Mononuclear cell (primary cell): ENCODE results near the gene PREP. TPM values are rescaled to one million over a fixed set of nuclear protein-coding genes. Genes with fewer than 3 reads are reported as not detected.
"Not testable (repeated sequence)": the region's sequence is repeated elsewhere in the genome, so short reads cannot be mapped to it uniquely, and the experiment has no call there.

Experiments
- H3K27me3 ChIP-seq: 2 replicates; pipeline ENCODE4 v1.6.0; 2011; ENCODE audit warnings: low read length, control low read depth; ENCODE audit not compliant: insufficient read depth
- H3K4me1 ChIP-seq: 2 replicates; pipeline ENCODE4 v1.5.1; 2011; ENCODE audit warnings: mild to moderate bottlenecking, low read length, control low read depth; ENCODE audit not compliant: insufficient read depth
- H3K4me3 ChIP-seq: 2 replicates; pipeline ENCODE4 v1.5.1; 2011; ENCODE audit warnings: mild to moderate bottlenecking, low read length, moderate library complexity
- H3K9me3 ChIP-seq: 2 replicates; pipeline ENCODE4 v1.5.1; 2011; ENCODE audit warnings: low read depth, mild to moderate bottlenecking, control low read depth, low read length
- total RNA-seq: library from RNA; depleted of rRNA; stranded (reverse); fragments of >200 nt; gene quantifications from one replicate; pipeline ENCODE4 v1.2.3, GENCODE V29; 2012

The PREP gene
- total RNA-seq, 1 donor: 13.5 TPM

DNA sequence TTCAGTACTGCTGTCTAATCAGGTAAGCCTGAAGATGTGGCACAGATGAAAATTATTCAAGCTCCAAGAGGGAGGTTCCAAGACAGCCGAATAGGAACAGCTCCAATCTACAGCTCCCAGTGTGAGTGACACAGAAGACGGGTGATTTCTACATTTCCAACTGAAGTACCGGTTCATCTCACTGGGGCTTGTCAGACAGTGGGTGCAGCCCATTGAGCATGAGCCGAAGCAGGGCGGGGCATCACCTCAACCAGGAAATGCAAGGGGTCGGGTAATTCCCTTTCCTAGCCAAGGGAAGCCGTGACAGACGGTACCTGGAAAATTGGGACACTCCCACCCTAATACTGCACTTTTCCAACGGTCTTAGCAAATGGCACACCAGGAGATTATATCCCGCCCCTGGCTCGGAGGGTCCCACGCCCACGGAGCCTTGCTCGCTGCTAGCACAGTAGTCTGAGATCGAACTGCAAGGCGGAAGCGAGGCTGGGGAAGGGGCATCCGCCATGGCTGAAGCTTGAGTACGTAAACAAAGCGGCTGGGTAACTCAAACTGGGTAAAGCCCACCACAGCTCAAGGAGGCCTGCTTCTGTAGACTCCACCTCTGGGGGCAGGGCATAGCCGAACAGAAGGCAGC lies 64.4 kb downstream of the PREP start:
- not testable (repeated sequence) for H3K27me3 ChIP-seq, H3K4me1 ChIP-seq, H3K4me3 ChIP-seq, H3K9me3 ChIP-seq

DNA sequence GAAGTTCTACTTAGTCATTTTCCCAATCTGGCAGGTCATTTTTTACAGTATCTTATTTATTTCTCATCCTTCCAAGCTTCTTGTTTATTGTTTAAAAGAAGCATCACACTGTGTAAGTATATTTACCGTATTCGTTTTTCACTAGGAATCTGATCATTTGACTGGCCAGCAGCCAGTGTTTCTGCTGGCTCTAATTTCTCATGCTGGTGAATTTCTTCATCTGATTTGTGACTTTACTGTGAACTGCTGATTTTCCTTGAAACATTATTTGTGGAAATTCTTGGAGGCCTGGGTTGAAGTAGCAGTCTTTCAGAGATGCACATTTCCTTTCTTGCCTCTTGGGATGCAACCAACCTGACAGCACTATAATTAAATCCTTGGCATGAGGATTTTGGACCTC lies 65.9 kb downstream of the PREP start:
- no peaks in the 10 kb centered on the region for H3K4me1 ChIP-seq
- H3K9me3 ChIP-seq: no peaks in the 10 kb centered on the region
- H3K4me3 ChIP-seq: no peak overlapping the region
- H3K27me3 ChIP-seq: no peaks in the 10 kb centered on the region

DNA sequence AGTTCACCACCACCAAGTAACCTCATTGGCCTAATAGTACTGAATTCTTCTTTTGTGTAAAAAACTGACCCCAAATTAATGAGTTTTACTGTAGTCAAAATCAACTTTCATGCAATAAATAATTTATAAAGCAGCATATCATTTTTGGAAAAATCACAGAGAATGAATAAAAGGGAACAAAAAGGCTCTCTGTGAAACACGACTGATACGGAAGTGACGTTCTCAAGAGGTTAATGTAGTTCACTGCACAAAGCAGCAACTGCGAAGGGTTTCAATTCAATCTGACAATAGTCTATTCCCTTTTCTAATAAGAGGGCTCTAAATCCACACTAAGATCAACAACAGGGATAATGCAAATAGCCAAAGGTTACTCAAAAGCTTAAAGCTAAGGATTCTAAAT lies 70.3 kb downstream of the PREP start:
- no peak overlapping the region for H3K4me3 ChIP-seq
- H3K27me3 ChIP-seq: no peaks in the 10 kb centered on the region
- H3K4me1 ChIP-seq: no peaks in the 10 kb centered on the region
- H3K9me3 ChIP-seq: no peaks in the 10 kb centered on the region

DNA sequence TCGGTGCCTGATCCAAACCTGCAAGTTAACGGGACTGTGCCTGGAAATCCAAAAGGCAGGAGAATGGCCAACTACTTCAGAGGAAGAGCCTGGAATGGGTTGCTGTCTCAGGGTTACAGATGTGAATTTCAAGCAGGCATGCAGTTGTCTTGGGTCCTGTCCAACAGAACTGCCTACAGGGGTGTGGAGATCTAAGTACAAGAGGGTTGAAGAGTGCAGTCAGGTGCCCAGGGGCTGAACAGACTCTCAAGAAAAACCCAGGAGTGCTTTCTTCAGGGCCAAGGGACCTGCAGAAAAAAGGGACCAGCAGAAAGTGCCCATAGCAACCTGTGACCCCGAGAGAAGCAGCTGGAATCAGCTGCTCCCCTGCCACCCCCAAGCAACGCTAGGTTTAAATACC lies 71.0 kb downstream of the PREP start:
- H3K4me1 ChIP-seq: no peaks in the 10 kb centered on the region
- H3K4me3 ChIP-seq: no peak overlapping the region
- H3K27me3 ChIP-seq: no peaks in the 10 kb centered on the region
- no peaks in the 10 kb centered on the region for H3K9me3 ChIP-seq

DNA sequence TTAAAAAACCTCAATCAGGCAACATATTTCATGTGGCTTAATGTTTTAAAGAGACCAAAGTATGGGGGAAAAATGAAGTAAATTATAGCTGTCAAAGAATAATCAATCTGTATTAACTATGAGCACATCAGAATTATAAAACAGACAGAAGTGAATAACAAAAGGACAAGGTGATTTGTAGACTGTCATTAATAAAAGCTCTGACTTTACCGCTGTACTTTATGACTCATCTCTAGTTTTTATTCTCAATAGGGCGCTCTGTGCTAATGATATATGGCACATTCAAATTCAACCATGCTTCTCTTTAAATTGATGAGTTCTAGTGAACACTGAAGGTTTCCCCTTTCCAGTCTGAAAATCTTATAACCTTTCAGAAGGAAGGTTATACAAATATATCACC lies 72.0 kb downstream of the PREP start:
- Histone ChIP-seq H3K4me1 (no peaks in the 10 kb centered on the region), H3K9me3 (no peaks in the 10 kb centered on the region), H3K4me3 (no peak overlapping the region), H3K27me3 (no peaks in the 10 kb centered on the region)

DNA sequence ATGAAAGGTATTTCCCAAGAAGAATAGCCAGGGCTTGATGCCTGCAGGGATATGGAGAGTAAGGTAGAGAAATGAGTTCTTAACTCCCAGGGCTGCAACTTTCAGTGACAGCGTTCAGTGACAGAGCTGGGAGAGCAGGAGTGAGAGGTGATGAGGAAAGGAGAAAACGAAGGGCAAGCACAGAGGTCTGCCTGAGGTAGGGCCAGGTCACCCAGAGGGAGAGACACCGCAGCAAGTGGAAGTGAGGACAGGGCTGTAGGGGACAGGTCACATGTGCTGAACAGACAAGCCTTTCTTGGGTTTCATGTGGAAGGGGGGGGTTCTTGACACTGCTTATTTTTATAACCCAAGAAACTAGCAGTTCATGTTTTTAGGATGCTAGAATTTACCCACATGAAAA lies 72.5 kb downstream of the PREP start:
- H3K27me3 ChIP-seq: no peaks in the 10 kb centered on the region
- no peak overlapping the region for H3K4me3 ChIP-seq
- H3K4me1 ChIP-seq: no peaks in the 10 kb centered on the region
- no peaks in the 10 kb centered on the region for H3K9me3 ChIP-seq

DNA sequence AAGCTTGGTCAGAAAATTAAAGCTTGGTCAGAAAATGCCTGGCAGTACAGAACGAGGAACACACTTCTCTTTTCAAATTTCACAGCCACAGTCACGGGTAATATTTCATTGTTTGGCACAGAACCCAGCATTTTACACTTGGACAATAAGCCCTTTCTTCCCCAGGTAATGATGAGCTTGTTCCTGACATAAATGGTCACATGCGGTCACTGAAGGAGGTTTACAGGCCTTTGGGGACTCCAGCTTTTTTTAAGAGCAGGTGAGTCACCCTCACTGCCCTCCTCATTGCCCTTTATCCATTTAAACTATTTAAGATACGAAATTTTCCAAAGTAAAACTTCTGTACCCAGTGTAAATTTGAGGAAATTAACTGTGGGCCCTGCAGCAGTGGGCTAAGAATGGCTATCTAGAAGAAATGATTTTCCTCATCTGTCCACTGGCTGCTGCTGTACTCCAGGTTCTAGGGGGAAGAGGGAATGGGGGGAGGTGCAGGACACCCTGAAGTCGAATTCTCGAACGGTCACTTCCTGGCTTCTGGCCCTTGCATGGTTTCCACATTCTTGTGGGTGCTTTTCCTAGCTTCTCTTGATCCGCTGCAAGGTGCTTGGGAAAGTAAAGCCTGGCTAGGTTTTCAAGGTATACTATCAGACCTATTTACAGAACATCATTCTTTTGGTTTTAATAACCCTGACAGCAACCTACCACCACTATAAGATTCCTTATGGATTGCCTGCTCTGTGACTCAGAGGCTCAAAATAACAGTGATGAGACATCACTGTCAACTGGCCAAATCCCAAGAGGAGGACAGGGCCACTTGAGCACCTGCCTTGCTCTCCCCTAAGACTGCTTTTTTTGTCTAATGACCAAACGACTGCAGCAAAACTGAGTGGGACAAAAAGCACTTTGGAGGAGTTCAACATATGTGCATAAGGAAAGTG lies 75.8 kb downstream of the PREP start:
- Histone ChIP-seq H3K9me3 (no peaks in the 10 kb centered on the region), H3K4me3 (no peak overlapping the region), H3K27me3 (no peaks in the 10 kb centered on the region), H3K4me1 (no peaks in the 10 kb centered on the region)

DNA sequence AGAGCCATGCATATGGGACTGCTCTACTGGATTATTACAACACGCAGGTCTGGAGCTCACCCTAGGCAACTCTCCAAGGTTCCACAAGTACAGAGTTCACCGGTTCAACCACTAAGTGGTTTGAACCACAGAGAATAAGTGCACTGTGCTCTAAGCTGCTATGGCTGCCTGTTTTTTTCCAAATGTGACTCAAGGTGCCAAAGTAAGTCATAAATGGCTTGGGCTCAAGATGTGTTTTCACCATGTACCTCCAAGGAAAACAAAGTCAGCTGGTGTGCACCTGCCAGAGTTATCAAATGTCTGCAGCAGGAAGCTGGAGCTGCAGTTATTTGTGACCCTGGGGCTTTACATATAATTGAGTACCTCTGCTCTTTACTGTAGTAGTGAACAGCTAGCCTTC lies 76.7 kb downstream of the PREP start:
- Histone ChIP-seq H3K9me3 (no peaks in the 10 kb centered on the region), H3K4me3 (no peak overlapping the region), H3K27me3 (no peaks in the 10 kb centered on the region), H3K4me1 (no peaks in the 10 kb centered on the region)

DNA sequence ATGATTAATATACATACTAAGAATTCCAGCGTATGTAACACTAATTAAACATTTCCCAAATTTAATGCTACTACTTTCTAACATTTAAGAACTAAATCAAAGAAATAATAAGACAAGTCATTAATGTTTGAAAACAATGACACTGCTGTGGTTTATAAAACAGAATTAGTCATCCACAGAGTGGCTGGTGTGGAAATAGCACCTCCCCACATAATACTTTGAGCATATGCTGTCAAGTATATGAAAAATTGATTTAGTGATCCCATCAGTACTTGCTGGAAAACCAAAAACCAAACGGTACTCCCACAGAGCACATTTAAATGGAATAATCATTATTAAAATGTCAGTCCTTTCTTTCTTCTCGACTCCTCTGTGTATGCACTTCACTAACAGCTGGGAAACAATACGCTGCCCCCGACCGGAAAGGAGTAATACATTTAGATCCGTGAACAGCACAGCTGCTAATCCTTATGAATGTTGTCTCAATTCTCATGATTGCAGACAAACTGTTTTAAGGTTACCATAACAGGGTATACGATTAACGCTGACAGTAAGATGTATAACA lies 78.4 kb downstream of the PREP start:
- H3K4me3 ChIP-seq: no peak overlapping the region
- H3K4me1 ChIP-seq: no peaks in the 10 kb centered on the region
- no peaks in the 10 kb centered on the region for H3K27me3 ChIP-seq
- H3K9me3 ChIP-seq: no peaks in the 10 kb centered on the region

DNA sequence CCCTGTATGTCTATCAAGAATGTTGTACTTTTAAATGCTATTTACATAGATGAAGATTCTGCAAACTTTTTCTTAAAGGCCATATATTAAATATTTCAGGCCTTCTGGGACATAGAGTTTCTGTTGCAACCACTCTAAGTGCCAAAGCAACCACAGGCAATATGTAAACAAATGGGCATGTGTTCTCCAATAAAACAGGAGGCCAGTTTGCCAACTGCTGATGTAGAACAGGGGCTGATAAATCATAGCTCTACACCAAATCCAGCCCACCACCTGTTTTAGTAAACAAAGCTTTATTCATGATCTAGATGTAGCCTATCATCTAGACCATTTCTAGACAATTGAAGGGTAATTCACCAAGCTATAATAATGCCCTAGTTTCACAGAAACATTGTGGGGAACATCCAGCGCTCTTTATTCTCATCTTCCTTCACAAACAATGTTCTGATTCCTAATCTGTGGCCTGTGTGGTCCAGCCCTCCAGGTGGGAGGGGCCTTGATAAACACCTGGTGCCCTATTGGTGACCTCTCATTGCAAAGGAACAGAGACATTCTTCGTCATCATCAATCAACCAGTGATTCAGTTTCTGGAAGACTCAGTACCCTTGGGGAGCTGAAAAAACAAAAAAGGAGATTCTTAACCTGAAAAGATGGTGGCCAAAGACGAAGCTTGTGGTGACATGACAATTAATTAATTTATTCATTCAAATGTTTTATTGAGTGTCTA lies 80.2 kb downstream of the PREP start:
- Histone ChIP-seq H3K4me1 (no peaks in the 10 kb centered on the region), H3K4me3 (no peak overlapping the region), H3K27me3 (no peaks in the 10 kb centered on the region), H3K9me3 (no peaks in the 10 kb centered on the region)

DNA sequence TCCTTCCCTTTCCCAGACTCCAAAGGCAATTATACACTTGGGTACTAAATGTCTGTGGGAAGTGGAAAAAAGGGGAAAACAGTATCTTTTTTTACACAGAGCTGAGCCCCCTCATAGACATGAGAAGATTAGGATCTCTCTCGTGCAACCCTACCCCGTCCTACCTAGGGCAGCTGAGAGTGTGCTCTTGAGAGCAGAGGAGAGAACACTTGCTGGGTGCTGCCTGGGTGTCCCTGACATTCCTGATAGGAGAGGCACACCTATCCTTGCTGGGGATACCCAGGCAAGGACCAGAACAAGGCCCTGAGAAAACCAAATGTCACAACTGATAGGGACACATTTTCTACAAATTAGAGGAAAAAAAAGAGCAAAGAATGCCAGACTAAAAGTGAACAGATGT lies 81.2 kb downstream of the PREP start:
- Histone ChIP-seq H3K9me3 (no peaks in the 10 kb centered on the region), H3K27me3 (no peaks in the 10 kb centered on the region), H3K4me3 (no peak overlapping the region), H3K4me1 (no peaks in the 10 kb centered on the region)

DNA sequence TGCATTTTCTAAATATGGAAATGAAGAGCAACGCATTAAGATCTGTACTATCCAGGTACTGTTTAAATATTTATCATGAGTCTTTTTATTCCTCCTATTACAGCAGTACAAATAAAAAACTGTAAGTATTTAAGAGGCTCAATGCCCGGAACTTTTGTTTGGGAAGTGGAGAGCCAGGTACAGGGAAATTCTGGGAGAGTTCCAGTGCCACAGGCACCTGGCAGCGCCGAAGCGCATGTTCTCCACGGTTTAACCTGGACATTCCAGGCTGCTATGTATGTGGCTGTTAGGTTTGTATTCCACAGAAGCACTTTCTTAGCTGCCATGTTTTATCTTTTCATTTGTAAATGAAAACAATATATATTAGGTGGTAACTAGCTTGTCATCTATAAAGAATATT lies 81.7 kb downstream of the PREP start:
- no peak overlapping the region for H3K4me3 ChIP-seq
- no peaks in the 10 kb centered on the region for H3K9me3 ChIP-seq

DNA sequence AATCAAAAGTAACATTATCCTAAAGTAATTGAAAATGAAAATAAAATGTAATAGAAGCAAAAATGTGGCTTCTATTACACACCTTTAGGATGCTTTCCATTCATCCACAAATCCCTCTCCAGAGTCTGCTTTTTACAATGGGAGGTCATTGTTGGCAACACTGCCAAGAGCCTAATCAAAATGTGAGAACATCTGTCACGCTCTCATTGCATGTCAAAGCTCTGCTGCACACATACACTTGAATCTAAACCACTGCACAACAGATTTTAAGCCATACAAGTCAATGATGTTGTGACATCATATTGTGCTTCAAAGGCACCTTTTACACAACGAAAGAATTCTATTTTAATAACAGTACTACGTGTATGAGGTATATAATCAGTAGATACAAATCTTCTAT lies 82.1 kb downstream of the PREP start:
- Histone ChIP-seq H3K4me1 (no peaks in the 10 kb centered on the region), H3K4me3 (no peak overlapping the region), H3K9me3 (no peaks in the 10 kb centered on the region), H3K27me3 (no peaks in the 10 kb centered on the region)

More for the DNA sequence above, 81.7 kb downstream of the PREP start:
- Histone ChIP-seq H3K4me1 (no peaks in the 10 kb centered on the region), H3K27me3 (no peaks in the 10 kb centered on the region)

DNA sequence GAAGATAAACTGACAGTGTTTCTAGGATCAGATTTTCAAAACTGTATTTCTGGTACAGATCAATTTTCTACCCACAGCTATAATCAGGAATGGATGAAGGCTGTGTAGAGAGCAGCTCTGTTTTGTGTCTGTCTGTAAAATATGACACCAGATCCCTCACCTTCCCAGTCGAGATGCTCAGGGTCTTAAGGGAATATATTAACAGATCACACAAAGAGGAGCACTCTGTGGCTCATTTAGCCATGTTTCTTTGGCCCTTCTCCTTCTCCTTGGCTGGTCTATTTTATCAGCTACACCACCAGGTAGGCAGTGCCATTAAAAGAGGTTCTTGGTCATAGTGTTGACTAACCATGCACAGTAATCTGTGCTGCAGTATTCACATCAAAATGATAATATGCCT lies 82.6 kb downstream of the PREP start:
- Histone ChIP-seq H3K9me3 (no peaks in the 10 kb centered on the region), H3K4me1 (no peaks in the 10 kb centered on the region), H3K4me3 (no peak overlapping the region), H3K27me3 (no peaks in the 10 kb centered on the region)

DNA sequence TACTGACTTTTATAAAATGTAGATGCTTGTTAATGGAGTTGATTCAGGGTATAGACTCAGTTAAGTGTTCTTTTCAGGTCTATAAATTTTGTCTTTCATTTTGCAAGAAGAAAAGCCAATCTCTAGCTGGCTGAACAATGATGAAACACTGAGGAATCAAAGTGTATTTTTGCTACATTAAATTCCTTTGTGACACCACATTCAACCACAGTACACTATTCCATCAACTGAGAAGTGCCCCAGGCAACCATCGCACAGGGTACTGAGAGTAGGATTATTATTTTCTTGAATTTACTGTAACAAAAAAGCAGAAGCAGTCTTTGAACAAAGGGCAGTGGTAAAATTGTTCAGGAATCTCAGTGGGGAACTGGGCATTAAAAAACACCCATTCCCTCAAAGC lies 83.6 kb downstream of the PREP start:
- Histone ChIP-seq H3K9me3 (no peaks in the 10 kb centered on the region), H3K4me1 (no peaks in the 10 kb centered on the region), H3K27me3 (no peaks in the 10 kb centered on the region), H3K4me3 (no peak overlapping the region)
